HG03095 (cell line): ENCODE results near the gene ADAMTS6.

Experiments
- ATAC-seq: cut with Tn5 transposase; IDR thresholded peaks from one replicate; pipeline ENCODE4 v1.9.1; 2021; ENCODE audit warnings: moderate library complexity; ENCODE audit not compliant: unreplicated experiment

Gene ADAMTS6

DNA sequence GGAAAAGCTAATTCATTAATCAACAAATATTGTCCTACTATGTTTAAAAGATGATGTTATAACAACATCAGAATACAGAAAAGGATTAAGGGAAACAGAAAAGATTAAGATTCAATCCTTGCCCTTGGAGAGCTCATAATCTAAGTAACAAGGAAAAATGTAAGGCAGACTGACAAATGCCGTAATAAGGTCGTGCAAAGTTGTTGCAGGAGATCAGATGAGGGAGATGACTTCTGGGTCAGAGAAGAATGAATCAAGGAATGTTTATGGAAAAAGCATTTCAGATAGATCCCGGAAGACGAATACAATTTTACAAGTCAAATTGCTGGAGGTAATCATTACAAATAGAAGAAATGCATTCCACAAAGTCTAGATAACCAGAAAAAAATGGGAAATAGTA is 6.4 kb downstream of the ADAMTS6 start:
- no peak for ATAC-seq

GRCh38 chr5:65474130-65474711 is 7.5 kb downstream of the ADAMTS6 start:
- no peak for ATAC-seq

DNA sequence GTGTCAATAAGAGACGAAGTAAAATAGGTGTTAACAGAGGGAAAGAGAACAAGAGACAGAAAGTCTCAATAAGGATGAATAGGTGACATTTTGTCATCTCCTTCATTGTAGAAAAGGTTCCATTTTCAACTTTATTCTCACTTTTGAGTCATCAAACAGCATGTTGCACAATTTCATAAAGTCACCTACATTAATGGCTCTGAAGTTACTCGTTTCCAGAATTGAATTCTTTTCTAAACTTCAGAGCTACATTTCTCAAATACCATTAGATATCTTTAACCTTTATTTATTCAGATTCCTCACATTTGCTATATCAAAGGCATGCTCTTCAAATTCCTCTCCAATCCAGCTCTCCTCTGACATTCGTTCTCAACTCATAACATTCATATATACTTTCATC is 13.1 kb downstream of the ADAMTS6 start:
- ATAC-seq = no peak

DNA sequence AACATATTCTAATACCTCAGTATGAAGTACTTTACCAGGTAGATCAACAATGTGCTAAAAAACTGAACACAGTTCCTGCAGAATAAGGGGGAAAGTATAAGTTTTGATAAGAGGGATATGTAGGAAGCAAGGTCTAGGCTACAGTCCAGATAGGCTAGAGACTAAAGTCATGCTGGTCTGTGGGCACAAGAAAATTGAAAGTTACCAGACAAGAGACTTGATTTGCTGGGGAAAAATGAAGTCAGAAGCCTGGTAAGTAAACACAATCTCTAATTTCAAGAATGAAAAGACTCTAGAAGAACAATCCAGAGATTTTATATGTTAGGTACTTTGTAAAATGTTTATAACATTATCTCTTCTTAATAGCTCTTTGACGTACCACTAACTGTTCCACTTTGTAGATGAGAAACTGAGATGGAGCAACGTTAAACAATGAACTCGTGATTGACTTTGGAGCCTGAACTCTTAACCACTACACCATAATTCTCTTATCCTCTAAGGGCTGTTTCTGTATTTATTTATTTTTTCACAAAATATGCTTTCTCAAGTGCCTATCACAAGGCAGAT is 19.5 kb downstream of the ADAMTS6 start:
- ATAC-seq = no peak

DNA sequence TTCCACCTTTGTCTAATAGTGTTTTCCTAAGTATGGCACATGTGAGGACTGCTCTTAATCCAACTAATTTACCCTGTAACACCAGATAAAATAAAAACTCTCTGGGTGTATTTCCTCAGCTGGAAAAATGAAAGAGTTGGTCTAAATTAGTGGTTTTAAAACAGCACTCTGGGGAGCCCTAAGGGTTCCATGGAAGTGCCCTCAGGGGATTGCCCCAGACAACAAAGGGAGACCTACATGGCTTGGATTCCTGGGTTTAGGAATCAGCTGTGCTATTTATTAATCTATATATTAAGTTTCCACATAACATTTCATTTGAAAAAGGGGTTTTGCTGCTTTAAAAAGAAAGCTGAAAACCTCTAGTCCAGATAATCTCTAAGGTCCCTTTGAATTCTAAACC is 20.2 kb downstream of the ADAMTS6 start:
- no peak for ATAC-seq

DNA sequence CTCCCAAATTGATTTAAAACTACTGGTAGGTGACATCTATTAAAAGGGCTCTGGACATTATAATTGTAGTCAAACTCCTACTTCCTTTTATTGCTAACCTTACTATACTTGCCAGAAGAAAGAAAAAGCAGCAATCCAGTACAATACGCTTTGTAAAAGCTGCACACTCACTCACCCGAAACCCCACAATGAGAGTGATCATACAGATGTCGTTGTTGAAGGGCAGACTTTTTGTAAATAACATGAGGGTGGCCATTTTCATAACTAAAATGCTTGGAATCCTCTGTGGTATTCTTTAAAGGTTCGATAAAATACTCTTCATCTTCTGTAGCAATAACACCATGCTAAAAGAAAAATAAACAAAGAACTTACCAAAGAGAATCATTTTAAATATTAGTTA is 21.7 kb downstream of the ADAMTS6 start:
- ATAC-seq = no peak

DNA sequence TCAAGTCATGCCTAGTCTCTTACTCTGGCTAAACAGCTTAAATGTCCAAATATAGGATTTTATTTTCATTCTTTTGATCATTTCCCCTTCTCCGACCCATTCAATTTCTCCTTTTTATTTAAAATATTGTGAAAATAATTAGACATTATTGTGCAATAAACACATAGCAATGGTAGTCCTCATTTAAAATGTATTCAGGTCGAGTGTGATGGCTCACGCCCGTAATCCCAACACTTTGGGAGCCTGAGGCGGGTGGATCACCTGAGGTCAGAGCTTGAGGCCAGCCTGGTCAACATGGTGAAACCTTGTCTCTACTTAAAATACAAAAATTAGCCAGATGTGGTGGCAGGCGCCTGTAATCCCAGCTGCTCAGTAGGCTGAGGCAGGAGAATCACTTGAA is 26.7 kb downstream of the ADAMTS6 start:
- ATAC-seq = no peak

DNA sequence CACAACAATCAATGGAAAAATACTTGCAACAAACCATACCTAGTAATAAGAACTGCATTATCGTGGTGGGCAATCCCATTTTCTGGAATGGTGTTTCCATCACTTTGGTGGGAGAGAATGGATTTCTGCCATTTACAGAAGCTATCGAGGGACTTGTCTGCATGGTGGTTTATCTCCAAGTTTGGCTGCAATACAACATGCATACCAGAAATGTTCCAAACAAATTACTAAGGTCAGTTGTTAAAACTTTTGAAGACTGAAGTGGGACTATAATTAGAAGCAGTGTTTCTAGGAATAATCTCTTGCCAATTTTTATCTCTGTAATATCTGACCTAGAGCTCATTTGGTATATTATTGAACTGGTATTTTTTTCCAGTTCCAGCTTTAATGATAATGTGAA is 30.3 kb downstream of the ADAMTS6 start:
- no peak for ATAC-seq

GRCh38 chr5:65446682-65447081 is 35.0 kb downstream of the ADAMTS6 start:
- no peak for ATAC-seq

GRCh38 chr5:65441800-65442199 is 39.9 kb downstream of the ADAMTS6 start:
- ATAC-seq = no peak

DNA sequence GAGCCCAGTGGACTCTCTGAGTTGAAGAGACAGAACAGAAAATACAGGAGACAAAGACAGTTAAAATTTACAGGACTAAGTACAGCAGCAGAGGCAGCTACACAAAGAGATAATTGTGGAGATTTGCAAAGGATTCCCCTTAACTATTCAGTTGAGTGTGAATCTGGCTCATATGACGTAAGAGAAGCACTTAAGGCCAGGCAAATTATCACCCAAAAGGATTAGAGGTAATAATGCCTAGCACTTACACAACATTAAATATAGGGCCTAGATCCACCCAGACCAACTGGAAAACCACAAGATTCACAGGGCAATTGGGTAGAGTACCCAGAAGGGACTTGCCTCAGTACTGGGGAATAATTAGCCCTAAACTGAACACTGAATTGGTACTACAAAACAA is 41.3 kb downstream of the ADAMTS6 start:
- ATAC-seq = no peak

GRCh38 chr5:65434122-65434521 is 47.6 kb downstream of the ADAMTS6 start:
- no peak for ATAC-seq

DNA sequence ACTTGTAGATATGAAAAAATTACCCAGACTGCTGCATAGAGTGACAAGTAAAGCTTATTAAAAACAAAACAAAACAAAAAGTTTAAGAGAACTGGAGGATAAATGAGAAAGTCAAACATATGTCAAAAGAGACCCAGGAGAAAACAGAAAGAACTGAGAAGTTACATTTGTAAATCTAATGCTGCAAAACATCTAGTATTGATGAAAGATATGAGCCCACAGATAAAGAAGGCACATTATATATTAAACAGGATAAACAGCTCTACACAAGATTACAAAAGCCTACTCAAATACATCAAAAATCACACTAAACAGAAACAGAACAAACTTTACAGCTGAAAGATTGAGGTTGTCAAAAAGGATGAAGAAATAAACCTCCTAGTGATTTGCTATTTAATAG is 55.1 kb downstream of the ADAMTS6 start:
- ATAC-seq = no peak

DNA sequence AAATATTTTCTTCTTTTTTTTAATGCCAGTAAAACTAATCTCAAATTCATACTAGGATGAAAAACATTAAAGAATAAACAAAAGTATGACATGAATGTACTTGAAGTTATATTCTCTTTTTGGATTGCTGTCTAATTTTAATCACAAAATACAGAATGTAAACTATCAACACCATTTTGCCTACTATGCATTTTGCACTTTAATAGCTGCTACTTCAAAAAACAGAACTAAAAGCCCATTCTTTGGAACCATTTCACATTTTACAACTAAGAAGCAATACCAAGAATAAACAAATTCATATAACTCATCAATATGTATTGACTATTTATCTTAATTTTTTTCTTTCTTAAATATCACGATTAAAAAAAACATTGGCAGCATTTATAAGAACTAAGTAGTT is 58.1 kb downstream of the ADAMTS6 start:
- ATAC-seq = no peak

DNA sequence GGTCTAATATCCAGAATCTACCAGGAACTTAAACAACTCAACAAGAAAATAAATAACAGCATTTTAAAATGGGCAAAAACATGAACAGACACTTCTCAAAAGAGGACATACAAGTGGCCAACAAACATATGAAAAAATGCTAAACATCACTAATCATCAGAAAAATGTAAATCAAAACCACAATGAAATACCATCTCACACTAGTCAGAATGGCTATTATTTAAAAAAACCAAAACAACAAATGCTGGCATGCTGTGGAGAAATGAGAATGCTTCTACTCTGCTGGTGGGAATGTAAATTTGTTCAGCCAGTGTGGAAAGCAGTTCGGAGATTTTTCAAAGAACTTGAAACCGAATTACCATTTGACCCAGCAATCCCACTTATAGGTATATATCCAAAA is 63.1 kb downstream of the ADAMTS6 start:
- no peak for ATAC-seq

GRCh38 chr5:65413822-65414221 is 67.9 kb downstream of the ADAMTS6 start:
- no peak for ATAC-seq

- ATAC-seq = no peak
Observed at GRCh38 chr5:65412842-65413241, 68.9 kb downstream of the ADAMTS6 start.

- ATAC-seq = no peak
Observed at GRCh38 chr5:65411356-65411755, 70.4 kb downstream of the ADAMTS6 start.

- no peak for ATAC-seq
Observed at GRCh38 chr5:65395526-65396155, 86.1 kb downstream of the ADAMTS6 start.

DNA sequence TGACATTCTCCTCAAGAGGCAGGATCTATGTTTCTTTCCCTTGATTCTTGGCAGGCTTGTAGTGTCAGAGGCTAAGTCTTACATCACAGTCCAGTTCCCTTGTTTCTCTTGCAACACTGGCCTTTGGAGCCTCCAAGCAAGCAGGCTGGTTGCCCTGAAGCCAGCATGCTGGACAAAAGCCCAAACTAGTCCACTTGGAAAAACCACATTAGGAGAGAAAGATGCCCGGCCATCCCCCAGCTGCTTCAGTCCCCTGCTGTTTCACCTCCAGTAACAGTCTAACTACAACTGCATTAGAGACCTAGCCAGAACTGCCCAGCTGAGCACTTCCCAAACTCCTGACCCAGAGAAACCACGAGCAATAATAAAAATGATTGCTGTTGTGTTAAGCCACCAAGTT is 87.6 kb downstream of the ADAMTS6 start:
- ATAC-seq = no peak

- no peak for ATAC-seq
Observed at GRCh38 chr5:65391591-65391990, 90.1 kb downstream of the ADAMTS6 start.

DNA sequence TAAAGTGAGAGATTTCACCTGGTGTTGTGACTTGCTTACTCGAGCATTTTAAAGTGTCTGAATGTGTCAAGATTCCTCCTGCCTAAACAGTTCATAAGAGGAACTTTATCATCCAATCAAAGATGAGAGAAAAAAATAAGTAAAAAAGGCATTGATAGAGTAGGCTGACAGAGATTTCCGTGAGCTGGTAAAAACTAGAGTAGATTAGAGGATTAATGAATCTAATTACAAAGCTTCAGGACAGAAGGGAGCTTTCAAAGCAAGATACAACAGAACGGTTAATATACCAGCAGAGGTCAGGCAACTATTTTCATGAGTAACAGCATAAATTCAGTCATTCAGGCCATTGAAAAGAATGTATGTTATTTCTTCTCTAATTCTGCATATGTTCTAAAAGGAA is 91.5 kb downstream of the ADAMTS6 start:
- ATAC-seq = no peak

GRCh38 chr5:65383859-65384258 is 97.9 kb downstream of the ADAMTS6 start:
- ATAC-seq = no peak
